Neural cell (in vitro differentiated cells): ENCODE measurements around the gene PXDN. TPM values are rescaled to one million over a fixed set of nuclear protein-coding genes. Genes with fewer than 3 reads are reported as not detected.

ENCODE experiments used
- H2AFZ ChIP-seq: fragments of 200-600, 300-800 bp; sonication (generic), shearing (Covaris generic); 2 replicates; pipeline ENCODE4 v1.6.0; 2014; ENCODE audit warnings: low read depth, mild to moderate bottlenecking, antibody characterized with exemption, low read length, moderate library complexity
- H3F3A ChIP-seq: fragments of 200-600 bp; shearing (Covaris generic); 2 replicates; pipeline ENCODE4 v1.6.1; 2016; ENCODE audit warnings: mild to moderate bottlenecking, moderate library complexity, mixed read lengths, antibody characterized with exemption, low read length; ENCODE audit not compliant: insufficient read depth, poor library complexity, severe bottlenecking
- H3K27ac ChIP-seq: fragments of 200-600, 300-800 bp; sonication (generic), shearing (Covaris generic); 2 replicates; pipeline ENCODE4 v1.5.1; 2014; ENCODE audit warnings: mild to moderate bottlenecking, low read length, moderate library complexity
- H3K27me3 ChIP-seq: fragments of 300-800, 200-600 bp; sonication (generic), shearing (Covaris generic); 2 replicates; pipeline ENCODE4 v1.6.0; 2014; ENCODE audit warnings: mild to moderate bottlenecking, low read depth, low read length, moderate library complexity; ENCODE audit not compliant: insufficient read depth
- H3K36me3 ChIP-seq: fragments of 300-800, 200-600 bp; sonication (generic), shearing (Covaris generic); 2 replicates; pipeline ENCODE4 v1.5.1; 2014; ENCODE audit warnings: mild to moderate bottlenecking, antibody characterized with exemption, low read length, moderate library complexity; ENCODE audit not compliant: insufficient read depth
- H3K4me2 ChIP-seq: fragments of 300-800, 200-600 bp; sonication (generic), shearing (Covaris generic); 2 replicates; pipeline ENCODE4 v1.6.0; 2014; ENCODE audit warnings: mild to moderate bottlenecking, low read length
- H3K4me3 ChIP-seq: fragments of 300-800, 200-600 bp; sonication (generic), shearing (Covaris generic); 2 replicates; pipeline ENCODE4 v1.5.1; 2014; ENCODE audit warnings: mild to moderate bottlenecking, low read length, moderate library complexity
- H3K79me2 ChIP-seq: fragments of 200-600 bp; shearing (Covaris generic); replicated peaks from 2 replicates; pipeline ENCODE4 v1.6.0; 2014; ENCODE audit warnings: mild to moderate bottlenecking, low read length, moderate library complexity; ENCODE audit not compliant: insufficient read depth
- H3K9ac ChIP-seq: fragments of 300-800, 200-600 bp; sonication (generic), shearing (Covaris generic); 2 replicates; pipeline ENCODE4 v1.6.1; 2016; ENCODE audit warnings: mild to moderate bottlenecking, low read length, mixed read lengths
- H3K9me2 ChIP-seq: fragments of 200-600 bp; shearing (Covaris generic); 2 replicates; pipeline ENCODE4 v1.6.1; 2016; ENCODE audit warnings: mild to moderate bottlenecking, low read length, mixed read lengths; ENCODE audit not compliant: insufficient read depth
- H3K9me3 ChIP-seq: fragments of 200-600, 300-800 bp; sonication (generic), shearing (Covaris generic); 2 replicates; pipeline ENCODE4 v1.6.1; 2016; ENCODE audit warnings: mild to moderate bottlenecking, mixed run types, low read length, moderate library complexity, mixed read lengths
- H4K20me1 ChIP-seq: fragments of 200-600 bp; shearing (Covaris generic); 2 replicates; pipeline ENCODE4 v1.6.1; 2016; ENCODE audit warnings: mild to moderate bottlenecking, mixed run types; ENCODE audit not compliant: insufficient read depth
- CTCF ChIP-seq: fragments of 450-650 bp; IDR thresholded peaks from 2 replicates; pipeline ENCODE4 v1.5.1; 2014; ENCODE audit warnings: antibody characterized with exemption, mild to moderate bottlenecking, moderate library complexity; ENCODE audit not compliant: poor library complexity, severe bottlenecking
- EP300 ChIP-seq: fragments of 450-650 bp; conservative IDR thresholded peaks from 2 replicates; pipeline ENCODE4 v1.6.1; 2014; ENCODE audit warnings: antibody characterized with exemption, mild to moderate bottlenecking, moderate library complexity; ENCODE audit not compliant: poor library complexity, severe bottlenecking
- EZH2 ChIP-seq: fragments of 200-600, 300-800 bp; shearing (Covaris generic), sonication (generic); IDR thresholded peaks from 2 replicates; pipeline ENCODE4 v1.6.1; 2014; ENCODE audit warnings: antibody characterized with exemption, low read length, borderline replicate concordance, mild to moderate bottlenecking; ENCODE audit not compliant: insufficient read depth, poor library complexity, severe bottlenecking
- MXI1 ChIP-seq: fragments of 450-650 bp; conservative IDR thresholded peaks from 2 replicates; pipeline ENCODE4 v1.6.1; 2014; ENCODE audit warnings: antibody characterized with exemption, mild to moderate bottlenecking; ENCODE audit not compliant: poor library complexity, severe bottlenecking
- POLR2AphosphoS5 ChIP-seq: IDR thresholded peaks from 2 replicates; pipeline ENCODE4 v1.6.1; 2012
- RAD21 ChIP-seq: fragments of 450-650 bp; conservative IDR thresholded peaks from 2 replicates; pipeline ENCODE4 v1.6.1; 2014; ENCODE audit warnings: antibody characterized with exemption, mild to moderate bottlenecking, moderate library complexity
- REST ChIP-seq: IDR thresholded peaks from 2 replicates; pipeline ENCODE4 v1.6.1; 2012; ENCODE audit warnings: borderline replicate concordance
- SMC3 ChIP-seq: fragments of 450-650 bp; conservative IDR thresholded peaks from 2 replicates; pipeline ENCODE4 v1.6.1; 2014; ENCODE audit warnings: antibody characterized with exemption, mild to moderate bottlenecking, moderate library complexity; ENCODE audit not compliant: poor library complexity
- TAF1 ChIP-seq: IDR thresholded peaks from 2 replicates; pipeline ENCODE4 v1.6.1; 2012; ENCODE audit warnings: low read depth
- polyA plus RNA-seq: library from polyadenylated mRNA; depleted of rRNA; stranded (reverse); fragments of >200 nt; gene quantifications from 2 replicates; pipeline ENCODE4 v1.2.3, GENCODE V29; 2014

Gene PXDN
- polyA plus RNA-seq, 1 donor from 2014 or later, result 181 TPM

GRCh38 chr2:1713839-1714236 is 30.5 kb downstream of the PXDN start:
- Histone ChIP-seq H3F3A (no peaks in the 10 kb centered on the region), H3K4me3 (peak overlapping the region; percentile 35), H3K9me3 (no peaks in the 10 kb centered on the region), H3K27me3 (no peaks in the 10 kb centered on the region), H4K20me1 (peaks cover 3% of the 10 kb centered on the region), H3K9ac (no peak overlapping the region), H3K9me2 (no peaks in the 10 kb centered on the region), H3K4me2 (no peak overlapping the region), H3K27ac (no peak overlapping the region), H3K36me3 (no peaks in the 10 kb centered on the region), H2AFZ (no peak overlapping the region), H3K79me2 (peaks cover 44% of the 10 kb centered on the region)
- TF ChIP-seq EZH2 (no peak), TAF1 (no peak), EP300 (no peak), MXI1 (no peak), SMC3 (no peak), RAD21 (no peak), REST (no peak), POLR2AphosphoS5 (no peak), CTCF (no peak)

GRCh38 chr2:1713142-1713838 is 31.0 kb downstream of the PXDN start:
- Histone ChIP-seq H3K27me3 (no peaks in the 10 kb centered on the region), H4K20me1 (peaks cover 3% of the 10 kb centered on the region), H3K27ac (no peak overlapping the region), H3K79me2 (peaks cover 40% of the 10 kb centered on the region), H3K9me2 (no peaks in the 10 kb centered on the region), H3K9ac (peak overlapping the region; percentile 3), H3K9me3 (no peaks in the 10 kb centered on the region), H2AFZ (no peak overlapping the region), H3K4me3 (peak overlapping the region; percentile 35), H3K36me3 (no peaks in the 10 kb centered on the region), H3F3A (no peaks in the 10 kb centered on the region), H3K4me2 (no peak overlapping the region)
- TF ChIP-seq SMC3 (no peak), POLR2AphosphoS5 (no peak), EP300 (no peak), REST (no peak), CTCF (no peak), MXI1 (no peak), EZH2 (no peak), RAD21 (no peak), TAF1 (no peak)
